Kidney glomerular epithelial cell (primary cell): ENCODE measurements around the gene TANK.
"Not testable (repeated sequence)": the region's sequence is repeated elsewhere in the genome, so short reads cannot be mapped to it uniquely, and the experiment has no call there.

Experiments used
- DNase-seq: peaks from one replicate; lab custom pipeline; 2025; lab: John Stamatoyannopoulos, UW

TANK gene

DNA sequence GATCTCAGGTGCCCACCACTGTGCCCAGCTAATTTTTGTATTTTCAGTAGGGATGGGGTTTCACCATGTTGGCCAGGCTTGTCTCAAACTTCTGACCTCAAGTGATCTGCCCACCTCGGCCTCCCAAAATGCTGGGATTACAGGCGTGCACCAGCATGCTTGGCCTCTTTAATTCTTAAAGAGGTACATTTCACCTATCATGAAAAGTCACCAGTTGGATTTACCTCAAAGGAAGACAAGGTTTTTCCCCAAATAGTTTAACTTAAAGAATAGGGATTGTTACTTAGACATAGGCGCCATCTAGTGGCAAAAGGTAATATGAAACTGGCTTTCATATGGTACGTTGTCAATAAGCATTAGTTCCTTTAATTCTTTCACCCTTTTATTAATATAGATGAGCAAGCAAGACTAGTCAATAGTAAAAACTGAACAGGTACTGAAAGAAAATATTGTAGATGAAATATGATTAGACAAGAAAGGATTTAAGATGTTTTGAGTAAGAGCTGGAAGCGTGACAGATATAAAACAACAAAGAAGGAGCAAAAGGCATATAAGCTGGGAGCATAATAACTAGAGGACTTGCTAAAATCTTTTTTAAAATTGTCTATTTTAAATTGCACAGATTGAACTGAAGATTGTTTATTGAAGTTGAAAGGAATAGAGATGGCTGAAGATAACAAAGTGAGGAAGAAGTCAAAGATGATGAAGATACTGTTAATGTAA is 113.0 kb downstream of the TANK start:
- peak; percentile 47 for DNase-seq

- not testable (repeated sequence) for DNase-seq
Observed at GRCh38 chr2:161278564-161279229, 118.5 kb downstream of the TANK start.

GRCh38 chr2:161279230-161279815 is 119.1 kb downstream of the TANK start:
- DNase-seq = not testable (repeated sequence)

- not testable (repeated sequence) for DNase-seq
Observed at GRCh38 chr2:161280906-161281323, 120.7 kb downstream of the TANK start.

- DNase-seq = not testable (repeated sequence)
Observed at GRCh38 chr2:161281615-161282310, 121.5 kb downstream of the TANK start.

DNA sequence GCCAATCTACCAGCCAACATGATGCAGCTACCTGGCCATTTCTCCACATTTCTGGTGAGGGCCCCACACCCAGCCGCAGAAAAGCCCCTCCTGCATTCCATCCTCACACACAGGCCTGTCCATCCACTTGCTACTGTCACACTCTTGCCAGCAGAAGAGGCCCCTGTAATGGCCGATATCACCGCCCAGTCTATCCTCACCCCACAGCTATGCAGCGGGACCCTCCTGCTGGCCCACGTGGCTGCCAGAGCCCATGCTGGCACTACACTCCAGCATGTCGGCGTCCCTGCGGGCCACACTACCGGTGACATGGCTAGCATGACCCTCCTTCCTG is 122.0 kb downstream of the TANK start:
- DNase-seq = not testable (repeated sequence)

DNA sequence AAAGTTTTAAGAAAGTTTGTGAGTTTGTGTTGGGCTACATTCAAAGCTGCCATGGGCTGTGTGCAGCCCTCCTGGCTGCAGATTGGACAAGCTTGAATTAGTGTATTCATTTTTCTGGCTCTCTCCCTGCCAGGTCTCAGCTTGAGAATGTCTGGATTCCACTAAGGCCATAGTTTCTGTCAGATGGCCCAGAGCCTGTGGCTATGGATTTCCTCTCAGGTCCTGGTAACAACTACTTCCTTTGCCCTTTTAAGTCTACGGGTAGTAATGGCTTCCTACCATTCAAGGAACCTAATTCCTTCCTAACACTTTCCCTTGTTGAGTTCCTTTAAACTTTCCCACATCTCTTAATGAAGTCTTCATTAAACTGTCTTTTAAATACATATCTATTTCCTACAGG is 123.7 kb downstream of the TANK start:
- DNase-seq = no peak
